COLO668 (cell line): Measurements from ENCODE around the gene YLPM1.

Experiments used
- DNase-seq: peaks from one replicate; lab custom pipeline; 2025; ENCODE audit not compliant: unreplicated experiment; lab: John Stamatoyannopoulos, UW

YLPM1 gene

GRCh38 chr14:74792249-74793039 lies 29.3 kb downstream of the YLPM1 start:
- DNase-seq, result no peak

GRCh38 chr14:74793506-74794155 lies 30.5 kb downstream of the YLPM1 start:
- DNase-seq, result no peak

GRCh38 chr14:74794947-74795346 lies 31.8 kb downstream of the YLPM1 start:
- no peak for DNase-seq

- DNase-seq, result no peak
Observed at GRCh38 chr14:74799765-74800164, 36.6 kb downstream of the YLPM1 start.

DNA sequence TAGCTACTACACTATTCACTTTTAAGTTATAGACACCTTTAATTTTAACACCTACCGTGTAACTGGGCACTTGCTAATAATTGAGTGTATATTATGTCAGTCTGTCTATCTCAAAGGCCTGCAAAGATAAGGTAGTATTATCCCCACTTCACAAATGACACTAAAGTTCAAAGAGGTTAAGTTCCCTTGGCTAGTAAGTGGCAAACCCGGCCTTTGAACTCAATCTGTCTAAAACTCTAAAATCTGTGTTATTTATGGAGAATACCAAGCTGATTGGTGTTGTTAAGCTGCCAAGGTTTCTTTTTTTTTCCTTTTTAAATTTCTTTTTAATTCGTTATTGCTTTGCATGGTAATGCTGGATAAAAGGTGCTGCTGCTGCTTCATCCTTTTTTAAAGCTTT lies 37.7 kb downstream of the YLPM1 start:
- DNase-seq, result no peak

DNA sequence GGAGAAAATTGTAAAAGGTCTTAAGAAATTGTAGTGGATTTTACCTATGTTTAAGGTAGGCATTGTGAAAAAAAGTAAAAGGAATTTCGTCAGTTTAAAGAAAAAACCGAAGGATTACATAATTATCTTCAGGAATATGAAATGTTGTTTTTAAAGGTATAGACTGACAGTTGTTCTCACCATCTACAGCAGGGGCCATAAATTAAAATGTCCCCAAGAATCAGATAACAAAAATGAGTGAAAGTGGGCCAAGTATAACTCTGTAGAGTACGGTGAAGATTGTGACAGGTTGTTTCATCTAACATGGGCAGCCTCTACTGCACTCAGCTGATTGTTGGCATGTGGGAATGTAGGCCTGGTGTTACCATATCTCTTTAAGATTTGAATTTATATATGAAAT lies 38.3 kb downstream of the YLPM1 start:
- DNase-seq, result no peak

DNA sequence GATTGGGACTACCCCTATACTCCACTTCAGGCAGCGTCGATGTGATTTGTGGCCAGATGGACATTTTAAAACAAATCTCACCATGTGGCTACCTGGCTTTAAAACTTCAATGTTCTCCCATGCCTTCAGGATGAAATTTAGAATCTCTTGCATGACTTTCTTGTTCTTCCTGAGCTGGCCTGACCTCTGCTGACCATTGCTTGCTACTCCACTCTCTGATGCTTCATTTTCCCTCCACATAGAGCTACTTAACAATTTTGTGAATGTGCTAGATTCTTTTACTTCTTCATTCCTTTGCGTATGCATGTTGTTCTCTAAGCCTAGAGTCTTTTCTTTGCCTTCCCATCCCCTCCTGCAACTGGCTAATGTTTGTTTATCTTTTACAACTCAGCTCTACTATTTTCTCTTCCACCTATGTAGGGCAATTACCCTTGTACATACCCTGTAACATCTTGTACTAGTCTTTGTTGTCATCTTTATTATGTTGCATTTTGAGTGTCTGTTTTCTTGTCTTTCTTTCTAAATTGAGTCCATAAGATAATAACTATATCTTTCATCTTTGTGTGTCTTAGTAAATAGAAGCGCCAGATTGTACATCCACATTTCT lies 41.2 kb downstream of the YLPM1 start:
- DNase-seq, result peak; percentile 24

DNA sequence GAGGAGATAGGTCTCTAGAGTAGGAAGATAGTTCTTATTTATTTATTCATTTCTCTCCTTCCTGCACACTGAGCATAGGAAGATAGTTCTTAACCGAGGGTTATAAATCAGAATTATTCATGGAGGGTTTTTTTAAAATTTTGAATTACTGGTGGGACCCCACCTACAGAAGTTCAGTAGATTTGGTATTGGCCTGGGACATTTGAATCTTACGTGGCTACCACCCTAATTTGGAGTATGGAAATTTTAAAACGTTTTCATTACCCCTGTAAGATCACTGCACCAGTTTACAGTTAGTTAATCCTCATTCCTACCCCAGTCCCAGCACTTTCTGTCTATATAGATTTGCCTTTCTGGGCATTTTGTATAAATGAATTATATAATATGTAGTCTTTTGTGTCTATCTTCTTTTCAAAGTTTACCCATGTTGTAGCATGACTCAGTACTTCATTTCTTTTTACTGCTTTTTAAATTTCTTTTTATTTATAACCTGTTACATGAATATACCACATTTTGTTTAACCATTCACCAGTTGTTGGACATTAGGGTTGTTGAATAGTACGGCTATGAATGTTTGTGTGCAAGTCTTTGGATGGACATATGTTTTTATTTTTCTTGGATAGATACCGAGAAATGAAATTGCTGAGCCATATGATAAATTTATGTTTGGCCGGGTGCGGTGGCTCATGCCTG lies 44.9 kb downstream of the YLPM1 start:
- no peak for DNase-seq

DNA sequence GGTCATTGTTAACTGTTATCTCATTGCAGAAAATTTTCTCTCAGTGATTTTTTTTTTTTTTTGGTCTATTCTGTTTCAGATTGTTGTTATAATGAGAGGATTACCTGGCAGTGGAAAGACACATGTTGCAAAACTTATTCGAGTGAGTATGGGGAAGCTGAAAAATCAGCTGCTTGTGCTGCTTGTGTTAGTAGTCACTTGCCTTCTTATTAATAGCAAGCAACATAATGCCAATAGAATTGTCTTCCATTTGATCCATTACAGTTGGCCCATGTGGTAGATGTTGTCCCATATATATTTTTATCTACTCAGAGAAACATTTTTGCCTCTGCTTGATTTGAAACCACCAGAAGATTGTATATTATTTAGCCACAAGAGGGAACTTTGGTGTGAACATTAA lies 53.0 kb downstream of the YLPM1 start:
- DNase-seq, result no peak

GRCh38 chr14:74820288-74820687 lies 57.2 kb downstream of the YLPM1 start:
- no peak for DNase-seq

DNA sequence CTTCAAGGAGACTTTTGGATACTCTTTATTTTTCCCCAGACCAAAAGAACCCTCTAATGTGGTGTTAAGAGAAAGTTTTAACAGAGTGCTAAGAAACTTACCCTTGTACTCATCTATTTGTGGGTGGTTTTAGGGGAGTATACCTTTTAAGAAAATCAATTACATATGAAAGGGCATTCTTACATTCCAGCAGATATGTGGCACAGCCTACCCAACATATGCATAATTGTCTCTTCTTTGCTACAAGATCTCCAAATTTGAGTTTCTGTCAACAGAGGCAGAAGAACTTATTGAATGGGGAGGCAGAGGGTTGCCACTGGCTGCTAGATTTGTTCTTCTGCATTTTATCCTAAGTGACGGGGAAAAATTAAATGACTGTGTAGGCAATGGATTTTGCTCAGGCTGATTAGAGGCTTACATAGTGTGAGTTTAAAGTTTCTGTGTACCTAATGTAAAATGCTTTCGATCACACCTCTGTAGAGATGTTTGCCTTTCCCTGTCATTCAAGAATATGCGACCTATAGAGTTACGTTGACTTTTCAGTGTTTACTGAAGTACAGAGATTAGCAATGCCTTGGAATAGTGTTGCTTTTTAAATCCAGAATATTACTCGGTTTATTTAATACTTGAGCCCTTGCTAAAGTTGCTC lies 58.3 kb downstream of the YLPM1 start:
- DNase-seq, result no peak

GRCh38 chr14:74824997-74825396 lies 61.9 kb downstream of the YLPM1 start:
- DNase-seq, result no peak

GRCh38 chr14:74826574-74826973 lies 63.5 kb downstream of the YLPM1 start:
- DNase-seq, result no peak

GRCh38 chr14:74829251-74829650 lies 66.1 kb downstream of the YLPM1 start:
- no peak for DNase-seq

GRCh38 chr14:74832849-74833248 lies 69.7 kb downstream of the YLPM1 start:
- no peak for DNase-seq

DNA sequence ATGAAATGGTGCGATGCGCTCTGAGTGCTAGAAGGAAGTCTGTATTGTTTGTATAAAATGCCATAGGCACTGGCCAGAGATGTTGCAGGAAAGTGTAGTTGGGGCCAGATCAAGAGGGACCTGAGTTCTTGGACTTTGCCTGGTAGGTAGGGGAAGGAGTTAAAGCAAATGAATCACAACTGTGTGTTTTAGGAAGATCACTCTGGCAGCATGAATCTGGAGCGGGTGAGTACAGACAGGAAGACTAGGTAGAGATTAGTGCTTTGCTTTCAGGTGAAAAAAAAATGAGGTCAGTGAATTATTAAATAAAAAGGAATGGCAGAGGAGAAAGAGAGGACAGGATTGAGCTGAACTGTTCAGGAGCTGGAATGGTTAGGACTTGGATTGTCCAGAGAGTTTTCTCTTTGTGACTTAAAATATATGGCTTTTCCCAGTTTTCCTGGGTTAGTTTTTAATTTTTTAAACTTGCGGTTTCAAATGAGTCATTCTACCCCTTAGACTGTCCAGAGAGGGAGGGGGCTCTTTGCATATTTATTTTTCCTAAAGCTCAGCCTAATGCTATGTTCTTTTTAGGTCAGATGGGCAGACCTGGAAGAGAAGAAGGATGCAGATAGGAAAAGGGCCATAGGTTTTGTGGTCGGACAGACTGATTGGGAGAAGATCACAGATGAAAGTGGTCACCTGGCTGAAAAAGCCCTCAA lies 71.7 kb downstream of the YLPM1 start:
- DNase-seq, result no peak

- DNase-seq, result no peak
Observed at GRCh38 chr14:74835645-74836250, 72.6 kb downstream of the YLPM1 start.

DNA sequence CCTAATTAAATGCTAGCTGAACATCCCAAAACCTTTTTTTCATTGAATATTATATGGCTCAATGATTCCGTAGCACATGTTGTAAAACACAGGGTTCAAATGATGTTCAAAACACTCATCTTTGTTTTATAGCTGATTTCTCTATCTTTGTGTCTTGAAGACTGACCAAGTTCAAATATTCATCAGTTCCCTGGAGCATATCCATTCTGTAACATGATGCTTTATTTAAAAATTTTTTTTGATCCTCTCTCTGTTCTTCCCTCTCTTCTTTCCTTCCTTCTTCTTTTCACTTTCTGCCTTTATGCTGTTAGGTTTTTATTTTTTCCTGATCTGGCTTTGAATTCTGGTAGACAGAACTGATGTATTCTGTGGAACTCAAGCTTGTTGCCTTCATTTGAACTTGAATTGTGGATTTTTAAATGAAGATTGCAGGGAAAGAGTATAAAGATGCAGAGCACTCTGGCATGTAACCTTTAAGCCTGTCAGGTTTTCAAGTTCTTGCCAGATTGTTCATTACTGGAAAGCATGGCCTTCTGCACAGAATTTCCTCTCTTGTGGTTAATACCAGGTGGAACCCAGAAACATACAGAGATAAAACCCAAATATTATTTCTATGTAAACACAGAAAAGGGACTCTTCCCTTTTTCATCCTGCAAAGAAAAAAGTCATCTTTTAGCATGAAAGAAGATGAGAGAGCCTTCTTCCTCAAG lies 73.3 kb downstream of the YLPM1 start:
- DNase-seq, result no peak

- DNase-seq, result no peak
Observed at GRCh38 chr14:74838166-74838565, 75.0 kb downstream of the YLPM1 start.
